GM18511 (cell line): ENCODE results near the gene CNPPD1.
A peak's percentile ranks its signal among the peaks of the same experiment; 100 is the strongest.

ENCODE experiments used
- ATAC-seq: cut with Tn5 transposase; IDR thresholded peaks from one replicate; pipeline ENCODE4 v1.9.1; 2021; ENCODE audit warnings: mild to moderate bottlenecking, moderate library complexity; ENCODE audit not compliant: unreplicated experiment

The CNPPD1 gene

GRCh38 chr2:219163156-219163555 is 13.6 kb downstream of the CNPPD1 start:
- ATAC-seq = no peak

DNA sequence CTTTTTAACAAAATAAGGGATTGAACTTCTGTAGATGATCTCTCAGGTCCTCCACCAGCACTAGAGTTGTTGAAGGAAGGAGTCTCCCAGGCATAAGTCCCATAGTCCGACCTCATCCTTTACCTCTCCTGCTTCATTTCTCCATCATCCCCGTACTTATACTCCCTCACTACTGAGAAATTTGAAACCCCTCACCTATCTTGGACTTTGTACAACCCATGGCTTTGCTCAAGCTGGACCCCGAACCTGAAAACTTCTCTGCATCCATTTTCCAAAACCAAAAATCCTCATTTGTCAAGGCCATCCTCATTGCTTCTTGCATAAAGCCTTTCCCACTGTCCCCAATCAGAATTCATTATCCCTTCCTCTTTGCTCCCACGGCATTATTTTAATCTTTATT is 15.6 kb downstream of the CNPPD1 start:
- no peak for ATAC-seq

DNA sequence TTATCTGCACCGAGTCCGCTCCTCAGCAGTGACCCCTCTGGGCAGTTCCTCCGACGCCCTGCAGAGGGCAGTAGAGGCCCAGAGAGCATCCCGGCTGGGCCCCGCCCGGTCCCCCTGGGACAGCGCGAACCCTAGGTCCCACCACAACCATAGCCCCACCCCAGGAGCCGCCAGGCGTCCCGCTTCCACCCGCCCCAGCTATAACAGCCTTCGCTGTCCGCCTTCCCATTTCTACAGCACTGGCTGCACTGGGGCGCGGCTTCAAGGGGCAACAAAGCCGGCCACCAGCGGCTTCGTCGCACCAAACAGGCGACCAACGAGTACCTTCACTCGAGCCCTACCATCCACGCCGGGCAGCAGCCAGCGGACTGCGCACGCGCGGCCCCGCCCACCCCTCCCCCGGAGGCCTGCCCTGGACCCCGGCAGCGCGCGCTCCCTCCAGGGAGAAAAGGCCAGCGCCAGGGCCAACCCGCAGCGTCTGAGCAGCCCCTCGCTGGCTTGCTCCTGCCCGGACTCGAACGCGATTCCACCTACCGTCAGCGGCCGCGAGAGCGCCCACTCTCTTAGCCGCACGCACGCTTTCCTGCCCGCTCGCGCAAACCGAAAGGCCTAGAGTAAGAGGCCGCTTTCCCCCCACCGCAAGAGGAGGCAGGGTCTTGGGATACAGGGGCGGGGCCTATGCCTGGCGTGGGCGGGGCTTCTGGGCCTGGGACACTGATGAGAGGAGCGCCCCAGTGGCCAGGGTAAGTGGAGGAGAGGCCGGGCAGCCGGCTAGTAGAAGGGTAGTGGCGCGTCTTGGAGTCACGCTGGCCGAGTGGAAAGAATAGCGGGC is 16.3 kb downstream of the CNPPD1 start, which contains the start of gene NHEJ1:
NHEJ1 (minus strand) TSS at position 630 of the 832 bp plus-strand sequence. CDS start 2,453 bp downstream, outside the sequence.
- peak; percentile 89 for ATAC-seq

GRCh38 chr2:219159771-219160185 is 16.9 kb downstream of the CNPPD1 start:
- no peak for ATAC-seq

DNA sequence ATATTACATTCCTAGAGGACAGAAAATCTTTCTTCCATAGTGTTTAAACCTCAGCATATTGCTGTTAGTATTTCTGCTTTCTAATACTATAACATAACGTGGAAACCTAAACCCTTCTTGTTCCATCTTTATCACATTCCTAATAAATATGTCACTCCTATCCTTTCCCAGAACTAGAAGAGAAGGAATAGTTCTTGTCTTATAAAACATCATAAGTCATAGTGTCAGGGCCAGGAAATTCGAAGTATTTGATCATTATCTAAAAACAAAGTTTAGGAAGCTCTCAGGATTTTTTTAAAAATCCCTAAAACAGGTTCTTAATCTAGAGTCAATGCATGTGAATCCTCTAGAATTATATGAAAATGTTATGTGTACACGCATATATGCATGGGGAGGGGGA is 18.1 kb downstream of the CNPPD1 start:
- no peak for ATAC-seq

GRCh38 chr2:219158025-219158424 is 18.7 kb downstream of the CNPPD1 start:
- ATAC-seq = no peak

GRCh38 chr2:219157396-219157795 is 19.3 kb downstream of the CNPPD1 start:
- ATAC-seq = no peak

DNA sequence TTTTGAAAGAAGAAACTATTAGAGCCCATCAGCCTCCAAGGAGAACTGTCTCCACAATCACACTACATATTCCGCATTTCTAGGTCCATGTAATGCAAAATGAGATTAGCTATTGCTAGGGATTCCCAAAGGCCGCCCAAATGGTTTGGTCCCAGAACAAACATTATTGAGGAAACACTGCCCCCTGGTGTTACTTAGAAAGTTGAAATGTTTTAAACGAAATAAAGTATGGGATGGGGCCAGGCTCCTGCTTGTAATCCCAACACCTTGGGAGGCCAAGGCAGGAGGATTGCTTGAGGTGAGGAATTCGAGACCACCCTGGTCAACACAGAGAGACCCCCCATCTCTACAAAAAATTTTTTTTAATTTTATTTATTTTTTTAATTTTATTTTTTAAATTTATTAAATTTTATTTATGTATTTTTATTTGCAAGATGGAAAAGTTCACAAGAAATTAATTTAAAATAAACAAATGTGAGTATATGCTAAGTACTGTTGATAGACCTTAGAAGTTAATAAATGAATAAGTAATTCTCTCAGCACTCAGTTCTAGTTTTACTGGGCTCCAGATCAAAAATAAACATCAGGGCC is 21.6 kb downstream of the CNPPD1 start:
- no peak for ATAC-seq

DNA sequence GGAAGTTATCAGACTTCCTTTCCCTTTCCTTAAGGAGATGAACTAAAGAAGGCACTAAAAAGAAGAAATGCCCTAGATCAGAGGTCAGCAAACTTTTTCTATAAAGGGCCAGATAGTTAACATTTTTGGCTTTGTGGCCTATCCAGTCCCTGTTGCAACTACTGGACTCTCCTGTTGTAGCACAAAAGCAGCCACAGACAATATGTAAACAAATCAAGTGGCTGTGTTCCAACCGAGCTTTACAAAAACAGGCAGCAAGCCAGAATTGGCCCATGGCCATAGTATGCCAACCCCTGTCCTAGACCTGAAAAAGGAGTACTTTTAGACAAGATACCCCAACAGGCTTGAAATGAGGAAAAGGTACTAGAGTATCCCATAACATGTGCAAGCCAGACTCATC is 27.1 kb downstream of the CNPPD1 start:
- ATAC-seq = no peak

DNA sequence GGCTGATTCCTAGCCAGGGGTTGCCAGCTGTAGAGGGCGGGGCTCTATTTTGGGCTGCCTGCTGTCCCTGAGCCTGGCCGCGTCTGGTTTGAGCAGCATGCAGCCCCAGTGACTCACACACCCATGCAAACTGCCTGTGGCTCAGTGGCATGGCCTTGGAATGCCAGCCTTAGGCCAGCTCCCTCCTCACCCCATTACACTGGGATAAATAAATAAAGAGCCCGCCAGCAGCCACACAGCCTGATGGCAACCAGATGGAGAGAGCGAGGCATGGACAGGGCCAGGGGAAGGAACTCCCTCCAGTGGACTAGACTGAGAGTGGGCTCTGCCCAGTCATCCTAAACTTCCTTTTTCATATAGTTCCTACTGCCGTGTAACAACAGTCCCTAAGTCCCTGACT is 34.4 kb downstream of the CNPPD1 start:
- ATAC-seq = no peak

DNA sequence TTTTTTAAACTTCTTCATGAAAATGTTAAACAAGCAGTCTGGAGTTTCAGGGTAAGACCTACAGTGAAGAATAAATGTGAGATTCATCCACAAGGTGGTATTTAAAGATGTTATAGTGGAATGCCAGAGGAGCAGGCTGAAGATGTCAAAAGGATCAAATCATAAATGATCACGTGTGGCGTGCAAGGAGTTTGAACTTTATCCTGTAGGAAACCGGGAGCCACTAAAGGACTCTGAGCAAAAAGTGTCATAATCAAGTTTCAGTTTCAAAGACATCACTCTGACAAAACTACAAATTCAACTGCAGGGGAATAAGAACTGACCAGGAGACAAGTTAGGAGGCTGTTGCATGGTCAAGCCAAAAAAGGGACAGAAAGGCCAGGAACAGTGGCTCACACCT is 36.0 kb downstream of the CNPPD1 start:
- no peak for ATAC-seq

DNA sequence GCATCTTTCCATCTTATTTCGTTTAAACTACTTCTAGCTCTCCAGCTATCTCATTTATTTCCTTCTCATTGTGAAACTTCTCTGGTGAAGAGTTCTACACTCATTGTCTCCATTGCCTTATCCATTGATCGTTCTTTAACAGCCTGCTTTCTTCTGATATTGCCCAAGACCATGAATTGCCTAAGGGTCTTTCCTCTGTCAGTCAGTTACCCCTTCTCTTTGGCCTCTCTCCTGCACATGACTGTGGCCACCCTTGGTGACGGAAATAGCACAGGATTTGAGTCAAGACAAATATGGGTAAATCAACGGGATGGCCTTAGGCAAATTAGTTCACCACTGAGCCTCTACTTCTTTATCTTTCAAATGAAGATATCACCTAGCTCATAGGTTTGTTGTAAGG is 42.7 kb downstream of the CNPPD1 start:
- ATAC-seq = no peak

DNA sequence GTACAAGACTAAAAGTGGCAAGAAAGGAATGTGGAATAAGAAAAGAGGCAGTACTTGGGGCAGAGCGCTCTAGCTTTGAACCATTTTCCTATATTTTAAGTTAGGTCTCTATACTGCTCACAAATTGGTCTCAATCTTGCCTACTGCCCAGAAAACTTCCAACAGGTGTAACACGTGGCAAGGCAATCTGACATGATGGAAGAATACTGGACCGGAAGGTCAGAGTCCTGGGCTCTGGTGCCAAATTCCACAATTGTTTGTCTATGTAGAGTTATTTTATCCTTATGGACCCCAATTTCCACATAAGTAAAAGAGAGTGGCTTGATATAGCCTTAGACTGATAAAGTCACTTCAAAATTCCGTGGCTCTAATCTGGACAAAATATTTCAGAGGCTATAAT is 45.0 kb downstream of the CNPPD1 start:
- no peak for ATAC-seq

GRCh38 chr2:219131327-219131726 is 45.4 kb downstream of the CNPPD1 start:
- no peak for ATAC-seq

GRCh38 chr2:219129589-219129988 is 47.1 kb downstream of the CNPPD1 start:
- no peak for ATAC-seq

DNA sequence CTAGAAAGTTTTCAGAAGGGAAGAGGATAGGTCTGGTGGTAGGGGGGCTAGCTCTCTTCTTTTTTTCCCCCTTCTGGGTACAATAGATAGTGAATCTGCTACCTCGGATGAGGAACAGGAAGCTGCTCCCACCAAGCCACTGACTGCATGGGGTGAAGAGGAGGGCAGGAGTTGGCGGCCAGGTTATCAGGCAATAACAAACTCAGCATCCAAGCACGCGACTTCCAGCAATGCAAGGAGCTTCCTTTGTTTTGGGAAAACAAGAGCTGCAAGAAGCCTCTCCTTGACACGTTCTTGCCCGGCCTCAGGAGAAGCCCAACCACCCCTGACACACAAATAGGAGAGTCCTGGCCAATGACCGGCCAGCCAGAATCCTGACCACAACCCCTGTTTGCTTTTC is 48.3 kb downstream of the CNPPD1 start:
- ATAC-seq = no peak

DNA sequence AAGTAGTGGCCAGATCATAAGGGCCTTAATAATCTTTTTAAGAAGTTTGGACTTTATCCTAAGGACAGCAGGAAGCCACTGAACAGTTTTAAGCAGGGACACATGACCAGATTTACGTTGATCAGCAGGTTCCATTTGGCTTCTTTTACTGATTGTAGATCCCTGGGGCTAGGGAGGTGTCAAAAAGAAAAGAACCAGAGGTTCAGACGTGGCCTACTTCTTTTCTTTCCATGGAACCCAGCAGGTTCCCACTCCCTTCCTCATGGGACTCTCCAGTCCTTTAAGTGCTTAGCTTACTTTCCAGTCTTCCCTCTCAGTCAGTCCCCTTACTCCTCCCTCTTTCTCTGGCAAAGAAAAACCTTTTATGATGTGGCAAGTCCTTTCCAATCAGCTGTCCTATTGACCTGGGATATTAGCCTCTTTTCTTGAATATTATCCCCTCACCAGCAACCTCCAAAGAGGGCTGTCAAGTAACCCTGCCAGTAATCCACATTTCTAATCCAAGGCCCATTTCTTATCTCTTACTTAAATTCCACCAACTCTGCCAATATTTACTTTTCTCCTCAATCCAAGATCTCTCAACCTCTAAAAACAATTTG is 49.6 kb downstream of the CNPPD1 start:
- no peak for ATAC-seq

- no peak for ATAC-seq
These were observed 50.2 kb downstream of the CNPPD1 start for GRCh38 chr2:219126555-219126954.

- no peak for ATAC-seq
These were observed 50.8 kb downstream of the CNPPD1 start for GRCh38 chr2:219125886-219126270.

GRCh38 chr2:219125225-219125885 is 51.4 kb downstream of the CNPPD1 start:
- no peak for ATAC-seq

- no peak for ATAC-seq
These were observed 52.2 kb downstream of the CNPPD1 start for GRCh38 chr2:219124381-219125110.
